Measurements from ENCODE around the gene RALGPS1.

DNA sequence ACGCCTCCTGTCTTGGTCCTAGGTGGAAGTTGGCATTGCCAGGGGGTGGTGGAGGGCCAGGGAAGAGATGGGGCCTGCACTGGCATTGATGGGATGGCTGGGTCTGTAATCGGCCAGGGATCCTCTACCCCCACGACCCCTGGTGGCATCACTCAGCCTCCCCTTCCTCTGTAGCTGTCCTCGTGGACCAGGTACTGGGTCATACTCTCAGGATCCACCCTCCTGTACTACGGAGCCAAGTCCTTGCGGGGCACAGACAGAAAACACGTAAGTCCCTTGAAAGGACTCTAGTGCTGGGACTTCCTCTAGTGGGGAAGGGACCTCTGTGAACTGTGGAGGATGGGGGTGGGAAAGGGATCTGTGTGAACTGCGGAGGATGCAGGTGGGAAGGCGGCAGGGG is 297.9 kb downstream of the RALGPS1 start:
- no peak for TF ChIP-seq GATA3 (IDR thresholded peaks at IDR 0.05; ENCODE audit: low read depth, low read length)
- TF ChIP-seq GATA2 (IDR thresholded peaks at IDR 0.05; ENCODE audit: low read depth, low read length), result no peak

Measured in SH-SY5Y (cell line).